Mesendoderm (in vitro differentiated cells): ENCODE data around the gene PLEKHB1.
"Not testable (repeated sequence)": the region's sequence is repeated elsewhere in the genome, so short reads cannot be mapped to it uniquely, and the experiment has no call there.

Experiments used
- DNase-seq: peaks from one replicate; pipeline ENCODE4 v3.0.0; 2013
- H2AK5ac ChIP-seq: 2 replicates; pipeline ENCODE4 v1.6.1; 2013; ENCODE audit warnings: low read length, inconsistent platforms
- H2BK120ac ChIP-seq: 2 replicates; pipeline ENCODE4 v1.6.1; 2013; ENCODE audit warnings: low read depth, mild to moderate bottlenecking, low read length, moderate library complexity, mixed read lengths
- H2BK15ac ChIP-seq: replicated peaks from 2 replicates; pipeline ENCODE4 v1.6.1; 2013; ENCODE audit warnings: low read depth, mild to moderate bottlenecking, moderate library complexity
- H2BK5ac ChIP-seq: 2 replicates; pipeline ENCODE4 v1.6.1; 2013; ENCODE audit warnings: low read length, inconsistent platforms
- H3K18ac ChIP-seq: 2 replicates; pipeline ENCODE4 v1.6.1; 2013; ENCODE audit warnings: mild to moderate bottlenecking, low read length, mixed read lengths
- H3K23ac ChIP-seq: one replicate; pipeline ENCODE4 v1.6.1; 2013; ENCODE audit warnings: low read length
- H3K27ac ChIP-seq: 2 replicates; pipeline ENCODE4 v1.5.1; 2013; ENCODE audit warnings: low read depth, mild to moderate bottlenecking, inconsistent platforms, low read length, moderate library complexity
- H3K27me3 ChIP-seq: 2 replicates; pipeline ENCODE4 v1.6.1; 2013; ENCODE audit warnings: low read length, control low read depth, mild to moderate bottlenecking, inconsistent platforms; ENCODE audit not compliant: insufficient read depth, poor library complexity
- H3K36me3 ChIP-seq: 2 replicates; pipeline ENCODE4 v1.6.1; 2013; ENCODE audit warnings: low read length, inconsistent platforms; ENCODE audit not compliant: control insufficient read depth, insufficient read depth
- H3K4ac ChIP-seq: one replicate; pipeline ENCODE4 v1.6.1; 2013; ENCODE audit warnings: low read depth, mild to moderate bottlenecking, low read length, moderate library complexity
- H3K4me1 ChIP-seq: 2 replicates; pipeline ENCODE4 v1.6.1; 2013; ENCODE audit warnings: low read depth, low read length, inconsistent platforms; ENCODE audit not compliant: control insufficient read depth
- H3K4me2 ChIP-seq: 2 replicates; pipeline ENCODE4 v1.6.1; 2013; ENCODE audit warnings: low read length
- H3K4me3 ChIP-seq: 2 replicates; pipeline ENCODE4 v1.5.1; 2013; ENCODE audit warnings: mild to moderate bottlenecking, low read length
- H3K56ac ChIP-seq: one replicate; pipeline ENCODE4 v1.6.1; 2013; ENCODE audit warnings: low read length
- H3K79me1 ChIP-seq: 2 replicates; pipeline ENCODE4 v1.6.1; 2013; ENCODE audit warnings: low read length, inconsistent platforms
- H3K79me2 ChIP-seq: 2 replicates; pipeline ENCODE4 v1.6.1; 2013; ENCODE audit warnings: mild to moderate bottlenecking, low read length; ENCODE audit not compliant: control insufficient read depth, insufficient read depth
- H3K9ac ChIP-seq: 2 replicates; pipeline ENCODE4 v1.6.1; 2013; ENCODE audit warnings: low read length, inconsistent platforms
- H4K5ac ChIP-seq: one replicate; pipeline ENCODE4 v1.6.1; 2013; ENCODE audit warnings: low read length
- H4K8ac ChIP-seq: one replicate; pipeline ENCODE4 v1.6.1; 2013; ENCODE audit warnings: low read depth, mild to moderate bottlenecking, control low read depth, low read length, moderate library complexity
- WGBS: extraction: QIAGEN DNeasy Blood & Tissue Kit; methylation state at CpG from one replicate; pipeline ENCODE4 v1.1.7; 2013; ENCODE audit warnings: low lambda C conversion rate, missing lambda C conversion rate; ENCODE audit not compliant: insufficient coverage; ENCODE audit errors: extremely low coverage; 5-methylcytosine and 5-hydroxymethylcytosine counted together

The PLEKHB1 gene

DNA sequence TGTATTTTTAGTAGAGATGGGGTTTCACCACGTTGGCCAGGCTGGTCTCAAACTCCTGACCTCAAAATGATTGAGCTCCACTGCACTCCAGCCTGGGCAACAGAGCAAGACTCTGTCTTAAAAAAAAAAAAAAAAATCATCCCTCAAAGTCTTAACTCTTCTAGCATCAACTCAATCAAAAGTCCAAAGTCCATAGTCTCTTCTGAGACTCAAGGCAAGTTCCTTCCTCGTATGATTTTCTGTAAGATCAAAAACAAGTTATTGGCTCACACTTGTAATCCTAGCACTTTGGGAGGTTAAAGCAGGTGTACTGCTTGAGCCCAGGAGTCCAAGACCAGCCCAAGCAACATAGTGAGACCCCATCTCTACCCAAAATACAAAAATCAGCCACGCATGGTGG lies 24.4 kb downstream of the PLEKHB1 start:
- Histone ChIP-seq H2BK120ac (no peak overlapping the region), H3K56ac (no peak overlapping the region), H2BK15ac (no peak overlapping the region), H3K79me1 (no peaks in the 10 kb centered on the region), H3K23ac (no peak overlapping the region), H3K4me2 (no peak overlapping the region), H3K79me2 (no peaks in the 10 kb centered on the region), H3K18ac (no peak overlapping the region), H2BK5ac (no peak overlapping the region), H4K8ac (no peak overlapping the region), H2AK5ac (no peak overlapping the region), H3K27ac (no peak overlapping the region), H3K9ac (no peak overlapping the region), H3K27me3 (no peaks in the 10 kb centered on the region), H3K4ac (no peak overlapping the region), H3K4me1 (no peaks in the 10 kb centered on the region), H4K5ac (no peak overlapping the region), H3K36me3 (no peaks in the 10 kb centered on the region), H3K4me3 (no peak overlapping the region)
- DNase-seq, result no peak
- WGBS, result no CpG with 5 or more reads among the region's 3 CpGs

DNA sequence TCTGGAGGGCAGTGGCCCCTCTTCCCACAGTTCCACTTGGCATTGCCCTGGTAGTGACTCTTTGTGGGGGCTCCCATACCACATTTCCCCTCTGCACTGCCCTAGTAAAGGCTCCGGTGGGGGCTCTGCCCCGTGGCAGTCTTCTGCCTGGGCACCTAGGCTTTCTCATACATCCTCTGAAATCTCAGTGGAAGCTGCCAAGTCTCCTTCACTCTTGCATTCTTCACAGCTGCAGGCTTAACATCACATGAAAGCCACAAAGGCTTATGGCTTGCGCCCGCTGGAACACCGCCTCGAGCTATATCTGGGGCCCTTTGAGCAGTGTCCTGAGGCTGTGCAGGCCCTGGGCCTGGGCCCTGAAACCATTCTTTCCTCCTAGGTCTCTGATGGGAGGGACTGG lies 25.3 kb downstream of the PLEKHB1 start:
- Histone ChIP-seq H2BK5ac (no peak overlapping the region), H3K27me3 (no peaks in the 10 kb centered on the region), H3K4ac (no peak overlapping the region), H3K9ac (no peak overlapping the region), H3K18ac (no peak overlapping the region), H3K79me2 (no peaks in the 10 kb centered on the region), H3K4me2 (no peak overlapping the region), H2BK15ac (no peak overlapping the region), H3K4me1 (no peaks in the 10 kb centered on the region), H3K4me3 (no peak overlapping the region), H3K56ac (no peak overlapping the region), H4K8ac (no peak overlapping the region), H4K5ac (no peak overlapping the region), H3K36me3 (no peaks in the 10 kb centered on the region), H2AK5ac (no peak overlapping the region), H3K79me1 (no peaks in the 10 kb centered on the region), H3K23ac (no peak overlapping the region), H3K27ac (no peak overlapping the region), H2BK120ac (no peak overlapping the region)
- no CpG with 5 or more reads among the region's 6 CpGs for WGBS
- no peak for DNase-seq

DNA sequence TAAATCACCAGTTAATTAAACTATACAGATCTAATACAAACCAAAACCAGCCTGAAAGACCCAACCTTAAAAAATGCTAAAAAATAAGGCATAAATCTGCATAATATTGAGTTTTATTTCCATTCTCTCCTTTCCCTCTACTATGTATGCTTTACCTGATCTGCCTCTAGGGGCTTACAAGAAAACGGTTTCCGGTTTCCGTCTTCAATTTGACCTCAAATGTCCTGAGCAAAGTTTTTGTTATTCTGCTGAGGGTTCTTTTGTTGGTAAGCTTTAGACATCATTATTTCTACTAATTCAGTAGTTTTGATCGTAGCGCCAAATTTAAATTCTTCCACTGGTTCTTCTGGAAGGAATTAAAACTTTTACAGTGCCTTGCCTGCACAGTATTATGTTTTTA lies 30.2 kb downstream of the PLEKHB1 start:
- H2BK15ac ChIP-seq, H3K4me3 ChIP-seq, H3K27ac ChIP-seq, H3K56ac ChIP-seq, H2AK5ac ChIP-seq, H4K5ac ChIP-seq, H3K36me3 ChIP-seq, H4K8ac ChIP-seq, H3K4me2 ChIP-seq, H3K79me2 ChIP-seq, H3K18ac ChIP-seq, H3K27me3 ChIP-seq, DNase-seq, H3K79me1 ChIP-seq, H3K4me1 ChIP-seq, H3K9ac ChIP-seq, H2BK120ac ChIP-seq, H3K23ac ChIP-seq, H2BK5ac ChIP-seq, H3K4ac ChIP-seq: not testable (repeated sequence)
- WGBS, result no CpG with 5 or more reads among the region's 5 CpGs

DNA sequence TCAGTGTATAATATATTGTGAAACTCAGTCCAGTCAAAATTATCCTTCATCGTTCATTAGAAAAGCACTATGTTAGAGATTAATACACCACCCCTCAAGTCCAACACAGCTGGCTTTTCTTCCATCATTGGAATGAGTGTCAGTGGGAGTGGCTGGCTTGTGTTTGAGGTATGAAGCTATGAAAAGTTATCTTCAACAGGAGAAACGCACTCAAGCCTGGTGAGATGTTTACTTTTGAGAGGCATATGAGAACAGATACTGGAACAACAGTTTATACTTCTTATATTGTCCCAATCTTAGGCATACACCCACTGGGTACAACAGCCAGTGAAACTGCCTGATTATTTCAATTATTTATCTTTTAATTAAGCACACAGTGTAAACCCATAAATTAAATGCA lies 34.3 kb downstream of the PLEKHB1 start:
- no CpG with 5 or more reads among the region's 2 CpGs for WGBS
- no peaks in the 10 kb centered on the region for H3K36me3 ChIP-seq
- no peak overlapping the region for H3K56ac ChIP-seq
- no peak overlapping the region for H2AK5ac ChIP-seq
- no peak overlapping the region for H2BK120ac ChIP-seq
- no peaks in the 10 kb centered on the region for H3K79me2 ChIP-seq
- no peak overlapping the region for H3K4me2 ChIP-seq
- no peak overlapping the region for H3K18ac ChIP-seq
- no peak overlapping the region for H3K23ac ChIP-seq
- no peak overlapping the region for H3K4ac ChIP-seq
- no peak overlapping the region for H4K8ac ChIP-seq
- no peak overlapping the region for H3K9ac ChIP-seq
- no peak overlapping the region for H2BK15ac ChIP-seq
- H4K5ac ChIP-seq, result no peak overlapping the region
- no peaks in the 10 kb centered on the region for H3K4me1 ChIP-seq
- H3K4me3 ChIP-seq, result no peak overlapping the region
- no peak overlapping the region for H3K27ac ChIP-seq
- DNase-seq, result no peak
- H3K27me3 ChIP-seq, result no peaks in the 10 kb centered on the region
- H2BK5ac ChIP-seq, result no peak overlapping the region
- no peaks in the 10 kb centered on the region for H3K79me1 ChIP-seq

DNA sequence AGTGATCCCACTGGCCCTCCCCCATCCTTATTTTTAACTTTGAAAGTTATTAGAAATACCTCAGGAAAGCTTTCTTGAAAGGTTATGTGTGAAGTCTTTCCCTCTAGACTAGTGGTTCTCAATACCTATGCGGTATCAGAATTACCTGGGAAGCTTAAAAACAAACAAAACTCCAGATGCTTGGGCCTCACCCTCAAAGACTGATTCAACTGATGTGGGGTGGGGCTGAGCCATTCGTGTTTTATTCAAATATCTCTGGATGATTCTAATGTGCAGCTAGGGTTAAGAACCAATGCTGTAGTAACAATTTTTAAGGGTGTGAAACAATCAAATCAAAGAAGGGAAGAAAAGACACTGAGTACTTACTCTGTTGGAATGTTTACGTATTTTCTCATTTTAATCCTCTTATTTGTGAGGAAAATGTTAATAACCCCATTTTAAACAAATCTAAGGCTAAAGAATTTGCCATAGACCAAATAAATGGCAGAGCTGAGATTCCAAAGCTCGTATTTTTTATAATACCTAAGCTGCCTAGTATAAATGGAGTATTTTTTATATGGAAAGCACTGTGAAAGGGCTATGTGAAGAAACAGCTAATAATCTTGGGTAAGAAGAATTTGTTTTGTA lies 47.6 kb downstream of the PLEKHB1 start:
- no peak overlapping the region for H3K27ac ChIP-seq
- H3K9ac ChIP-seq, result no peak overlapping the region
- no CpG with 5 or more reads among the region's 4 CpGs for WGBS
- no peak overlapping the region for H2BK15ac ChIP-seq
- no peaks in the 10 kb centered on the region for H3K27me3 ChIP-seq
- H2BK5ac ChIP-seq, result no peak overlapping the region
- no peak overlapping the region for H3K56ac ChIP-seq
- no peaks in the 10 kb centered on the region for H3K79me2 ChIP-seq
- H3K4me1 ChIP-seq, result no peaks in the 10 kb centered on the region
- H3K4me3 ChIP-seq, result no peak overlapping the region
- H3K23ac ChIP-seq, result no peak overlapping the region
- H2AK5ac ChIP-seq, result no peak overlapping the region
- no peak overlapping the region for H2BK120ac ChIP-seq
- H4K8ac ChIP-seq, result no peak overlapping the region
- no peak for DNase-seq
- H3K18ac ChIP-seq, result no peak overlapping the region
- H3K36me3 ChIP-seq, result no peaks in the 10 kb centered on the region
- H3K4ac ChIP-seq, result no peak overlapping the region
- H4K5ac ChIP-seq, result no peak overlapping the region
- H3K4me2 ChIP-seq, result no peak overlapping the region
- no peaks in the 10 kb centered on the region for H3K79me1 ChIP-seq

DNA sequence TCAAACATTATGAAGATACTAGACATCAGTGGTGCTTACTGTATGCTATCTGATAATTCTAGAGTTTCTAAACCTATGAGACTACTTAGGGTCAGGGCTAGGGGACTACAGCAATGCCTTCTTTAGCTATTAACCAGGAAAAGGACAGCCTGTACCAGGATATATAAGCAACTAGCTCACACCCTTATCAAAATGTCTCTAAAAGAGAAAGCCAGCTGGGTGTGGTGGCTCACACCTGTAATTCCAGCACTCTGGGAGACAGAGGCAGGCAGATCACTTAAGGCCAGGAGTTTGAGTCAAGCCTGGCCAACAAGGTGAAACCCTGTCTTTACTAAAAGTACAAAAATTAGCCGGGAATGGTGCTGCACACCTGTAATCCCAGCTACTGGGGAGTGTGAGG lies 58.7 kb downstream of the PLEKHB1 start:
- H2BK5ac ChIP-seq, result no peak overlapping the region
- H3K27ac ChIP-seq, result no peak overlapping the region
- no peak overlapping the region for H2BK120ac ChIP-seq
- DNase-seq, result no peak
- no peak overlapping the region for H3K56ac ChIP-seq
- no peak overlapping the region for H3K23ac ChIP-seq
- no peaks in the 10 kb centered on the region for H3K79me1 ChIP-seq
- no peak overlapping the region for H3K4me2 ChIP-seq
- no peaks in the 10 kb centered on the region for H3K79me2 ChIP-seq
- no peak overlapping the region for H4K5ac ChIP-seq
- no peak overlapping the region for H2AK5ac ChIP-seq
- H3K4me3 ChIP-seq, result no peak overlapping the region
- no peaks in the 10 kb centered on the region for H3K27me3 ChIP-seq
- H3K9ac ChIP-seq, result no peak overlapping the region
- H2BK15ac ChIP-seq, result no peak overlapping the region
- no CpG with 5 or more reads among the region's 1 CpG for WGBS
- no peak overlapping the region for H3K4ac ChIP-seq
- H3K4me1 ChIP-seq, result no peaks in the 10 kb centered on the region
- no peaks in the 10 kb centered on the region for H3K36me3 ChIP-seq
- no peak overlapping the region for H4K8ac ChIP-seq
- no peak overlapping the region for H3K18ac ChIP-seq
